Measurements from ENCODE around the gene GPR183.

- TF ChIP-seq POLR2A (IDR thresholded peaks at IDR 0.05) (no peak), CTCF (IDR thresholded peaks at IDR 0.05) (no peak)
Observed at GRCh38 chr13:99347335-99347878, 40.2 kb upstream of the GPR183 start.
